Central memory CD4-positive, alpha-beta T cell (primary cell): Measurements from ENCODE around the gene SPDYE18.
"Not testable (repeated sequence)": the region's sequence is repeated elsewhere in the genome, so short reads cannot be mapped to it uniquely, and the experiment has no call there.

Experiments
- DNase-seq: peaks from one replicate; pipeline ENCODE4 v3.0.0; 2022

Gene SPDYE18

GRCh38 chr7:77005461-77006057 is 56.8 kb downstream of the SPDYE18 start:
- DNase-seq = not testable (repeated sequence)

GRCh38 chr7:77004151-77004550 is 58.2 kb downstream of the SPDYE18 start:
- not testable (repeated sequence) for DNase-seq

DNA sequence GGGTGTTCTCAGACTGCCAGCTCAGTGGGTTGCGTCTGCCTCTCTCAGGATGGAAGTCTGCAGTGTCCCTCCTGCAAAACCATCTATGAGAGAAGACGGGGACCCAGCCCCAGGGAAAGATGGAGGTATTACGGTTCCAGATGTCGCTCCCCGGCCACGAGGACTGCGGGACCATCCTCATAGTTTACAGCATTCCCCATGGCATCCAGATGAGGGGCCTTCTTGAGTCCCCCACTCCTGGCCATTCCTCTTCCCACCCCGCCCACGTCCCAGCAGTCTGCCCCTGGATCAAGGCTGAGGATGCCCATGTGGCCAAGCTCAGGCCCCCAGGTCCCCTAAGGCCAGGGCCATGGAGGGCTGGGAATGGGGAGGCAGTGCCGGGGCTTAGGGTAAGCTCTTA is 59.1 kb downstream of the SPDYE18 start:
- not testable (repeated sequence) for DNase-seq

GRCh38 chr7:77002678-77003233 is 59.6 kb downstream of the SPDYE18 start:
- DNase-seq = not testable (repeated sequence)

DNA sequence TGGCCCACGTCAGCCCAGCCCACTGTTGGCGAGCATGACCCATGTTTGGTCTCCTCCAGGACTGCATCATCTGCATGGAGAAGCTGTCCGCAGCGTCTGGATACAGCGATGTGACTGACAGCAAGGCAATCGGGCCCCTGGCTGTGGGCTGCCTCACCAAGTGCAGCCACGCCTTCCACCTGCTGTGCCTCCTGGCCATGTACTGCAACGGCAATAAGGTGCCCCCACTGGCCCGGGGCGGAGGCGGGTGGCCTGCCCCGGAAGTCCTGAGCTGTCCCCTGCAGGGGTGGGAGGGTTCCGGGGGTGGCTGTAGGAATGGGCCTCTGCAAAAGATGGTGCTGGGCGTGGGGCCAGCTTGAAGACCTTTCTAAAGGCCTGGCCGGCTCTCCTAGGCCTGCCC is 60.3 kb downstream of the SPDYE18 start:
- DNase-seq = not testable (repeated sequence)
